Esophagus mucosa (tissue), 1 donor: ENCODE data around the gene DTNB. TPM values are rescaled to one million over a fixed set of nuclear protein-coding genes. Genes with fewer than 3 reads are reported as not detected.

ENCODE experiments used
- ATAC-seq: fragments of 200-7000 bp; cut with Tn5 transposase; one replicate; pipeline ENCODE4 v1.9.1; 2020
- total RNA-seq: library from RNA; stranded (reverse); gene quantifications from one replicate; pipeline ENCODE4 v1.2.4, GENCODE V29; 2023
- donor health status: DM: yes; HTN: yes; CAD: no.

The DTNB gene
- total RNA-seq, 1 donor from 2014 or later, result 14.6 TPM

GRCh38 chr2:25362434-25363145 lies 310.8 kb downstream of the DTNB start:
- peak; percentile 30 for ATAC-seq

- ATAC-seq, result peak; percentile 96
Measured at GRCh38 chr2:25362049-25362433, 311.3 kb downstream of the DTNB start.

GRCh38 chr2:25361261-25362048 lies 311.9 kb downstream of the DTNB start:
- ATAC-seq, result no peak

GRCh38 chr2:25358836-25359235 lies 314.5 kb downstream of the DTNB start:
- ATAC-seq, result no peak

- ATAC-seq, result no peak
Measured at GRCh38 chr2:25358249-25358815, 315.0 kb downstream of the DTNB start.

GRCh38 chr2:25356088-25356487 lies 317.3 kb downstream of the DTNB start:
- ATAC-seq, result no peak

- no peak for ATAC-seq
Measured at GRCh38 chr2:25355270-25355669, 318.1 kb downstream of the DTNB start.

- no peak for ATAC-seq
Measured at GRCh38 chr2:25354116-25354515, 319.3 kb downstream of the DTNB start.

GRCh38 chr2:25349397-25349796 lies 324.0 kb downstream of the DTNB start:
- ATAC-seq, result no peak

GRCh38 chr2:25347846-25348245 lies 325.5 kb downstream of the DTNB start:
- no peak for ATAC-seq

DNA sequence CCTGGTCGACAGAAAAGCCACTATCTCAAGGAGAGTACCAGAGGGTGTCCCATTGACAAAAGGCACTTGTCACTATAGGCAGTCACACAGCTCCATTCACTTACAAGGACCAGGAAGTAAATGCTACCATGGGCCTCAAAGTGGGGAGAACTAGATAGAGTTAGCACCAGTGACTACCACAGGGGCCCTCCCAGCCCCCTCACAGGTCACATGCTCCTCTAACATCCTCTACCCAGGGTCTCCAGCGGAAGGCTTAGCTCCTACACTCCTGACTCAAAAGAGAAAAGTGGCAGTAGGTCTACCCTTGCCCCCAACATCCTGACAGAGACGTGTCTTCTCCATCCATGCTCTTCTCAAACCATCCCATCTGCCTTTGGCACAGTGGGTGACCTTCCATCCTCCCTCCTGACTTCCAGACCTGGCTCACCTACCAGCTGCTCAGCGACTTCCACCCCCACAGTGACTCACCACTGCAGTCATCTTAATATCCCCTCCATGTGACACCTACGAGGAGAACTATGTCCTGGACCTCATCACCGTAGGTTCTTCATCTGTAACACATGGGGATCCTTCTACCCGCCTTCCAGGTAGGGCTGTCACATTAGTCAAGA lies 326.1 kb downstream of the DTNB start:
- no peak for ATAC-seq

DNA sequence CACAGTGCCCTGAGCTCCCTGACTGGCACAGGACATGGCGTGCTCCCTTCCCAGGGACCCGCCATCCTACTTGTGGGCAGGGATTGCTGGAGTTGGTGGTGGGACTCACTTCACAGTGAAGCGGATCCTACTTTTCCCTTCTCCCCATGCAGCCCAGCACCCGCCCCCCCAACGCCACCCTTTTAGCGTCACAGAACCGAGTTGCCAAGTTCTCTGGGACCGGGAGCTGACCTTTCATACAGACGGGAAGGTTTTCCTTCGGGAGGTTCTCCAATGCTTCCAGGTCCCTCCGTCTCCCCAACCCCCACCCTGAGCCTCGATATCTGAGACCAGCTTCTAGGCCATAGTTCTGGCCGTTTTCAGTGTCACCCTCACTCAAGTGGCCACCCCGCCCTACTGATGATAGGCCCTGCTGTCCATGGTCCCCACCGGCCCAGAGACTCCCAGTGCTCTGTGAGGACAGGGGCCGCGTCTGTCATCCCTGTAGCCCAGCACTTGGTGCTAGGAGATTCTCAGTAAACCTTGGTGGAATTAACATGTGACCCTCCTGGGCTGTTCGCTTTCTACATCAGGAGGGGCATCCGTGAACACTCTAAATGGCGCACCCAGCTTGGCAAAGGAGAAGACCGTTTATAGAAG lies 330.1 kb downstream of the DTNB start:
- no peak for ATAC-seq

DNA sequence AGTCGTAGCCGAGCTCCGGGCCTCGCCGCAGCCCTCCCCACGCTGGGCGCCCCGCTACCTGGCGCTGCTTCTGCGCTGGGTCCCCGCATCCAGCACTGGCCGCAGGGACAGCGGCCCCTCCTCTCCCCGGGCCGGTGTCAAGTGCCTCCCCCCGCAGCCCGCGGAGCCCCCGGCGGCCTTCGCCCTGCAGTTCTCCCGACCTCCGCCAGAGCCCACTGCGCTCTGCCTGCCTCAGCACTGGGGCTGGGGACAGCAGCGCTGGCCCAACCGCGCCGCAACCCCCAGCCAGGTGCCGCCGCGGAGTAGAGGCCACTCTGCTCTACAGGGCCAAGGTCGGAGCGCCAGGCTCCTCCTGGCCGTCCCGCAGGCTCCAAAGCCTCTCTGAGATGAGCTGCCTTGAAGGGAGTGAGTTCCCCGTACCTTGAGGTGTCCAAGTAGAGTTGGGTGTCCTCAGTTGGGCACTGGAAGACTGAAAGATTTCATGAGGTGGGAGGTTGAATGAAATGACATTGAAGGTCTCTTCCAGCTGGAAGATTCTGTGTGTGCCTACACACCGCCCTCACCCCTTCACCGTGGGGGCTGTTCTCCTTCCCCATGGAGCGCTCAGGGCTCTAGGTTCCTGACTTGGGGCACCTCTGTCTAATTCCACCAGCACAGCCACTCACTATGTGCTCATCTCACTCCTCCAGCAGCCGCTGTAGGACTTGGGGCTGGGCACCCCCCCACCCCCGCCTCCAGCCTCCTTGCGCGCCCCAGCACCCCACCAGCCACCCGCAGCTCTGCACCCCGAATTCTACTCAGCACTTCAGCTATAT lies 330.8 kb downstream of the DTNB start:
- peak; percentile 81 for ATAC-seq

DNA sequence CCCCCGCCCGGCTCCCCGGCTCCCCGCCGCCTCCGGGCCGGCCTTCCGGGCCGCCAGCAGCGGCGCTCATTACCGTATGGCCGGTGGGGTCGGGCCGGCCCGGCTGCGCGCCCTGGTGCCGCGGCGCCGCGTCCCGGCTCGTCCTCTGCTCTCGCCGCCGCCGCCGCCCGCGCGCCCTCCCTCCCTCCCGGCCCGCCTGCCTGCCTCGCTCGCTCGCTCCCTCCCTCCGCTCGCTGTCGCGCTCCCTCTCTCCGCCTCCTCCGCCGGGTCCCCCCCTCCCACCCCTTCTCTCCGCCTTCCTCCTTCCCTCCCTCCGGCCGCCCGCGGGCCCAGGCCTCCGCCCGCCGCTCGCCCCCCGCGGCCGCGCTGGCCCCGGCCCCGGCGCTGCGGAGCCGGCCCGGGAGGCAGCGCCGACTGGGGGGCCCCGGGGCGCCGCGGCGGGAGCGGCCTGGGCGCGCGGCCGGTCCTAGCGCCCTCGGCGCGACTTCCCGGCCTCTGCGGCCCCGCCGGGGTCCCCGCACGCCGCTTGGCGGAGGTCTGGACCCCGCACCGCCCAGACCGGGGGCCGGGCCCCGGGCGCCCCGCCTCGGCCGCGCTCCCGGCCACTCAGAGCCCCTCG lies 331.5 kb downstream of the DTNB start, which contains the start of gene DNMT3A:
TSS of gene DNMT3A (minus strand) at position 173 of the 619 bp plus-strand sequence. CDS start 27,941 bp downstream, outside the sequence.
- ATAC-seq, result peak; percentile 12

DNA sequence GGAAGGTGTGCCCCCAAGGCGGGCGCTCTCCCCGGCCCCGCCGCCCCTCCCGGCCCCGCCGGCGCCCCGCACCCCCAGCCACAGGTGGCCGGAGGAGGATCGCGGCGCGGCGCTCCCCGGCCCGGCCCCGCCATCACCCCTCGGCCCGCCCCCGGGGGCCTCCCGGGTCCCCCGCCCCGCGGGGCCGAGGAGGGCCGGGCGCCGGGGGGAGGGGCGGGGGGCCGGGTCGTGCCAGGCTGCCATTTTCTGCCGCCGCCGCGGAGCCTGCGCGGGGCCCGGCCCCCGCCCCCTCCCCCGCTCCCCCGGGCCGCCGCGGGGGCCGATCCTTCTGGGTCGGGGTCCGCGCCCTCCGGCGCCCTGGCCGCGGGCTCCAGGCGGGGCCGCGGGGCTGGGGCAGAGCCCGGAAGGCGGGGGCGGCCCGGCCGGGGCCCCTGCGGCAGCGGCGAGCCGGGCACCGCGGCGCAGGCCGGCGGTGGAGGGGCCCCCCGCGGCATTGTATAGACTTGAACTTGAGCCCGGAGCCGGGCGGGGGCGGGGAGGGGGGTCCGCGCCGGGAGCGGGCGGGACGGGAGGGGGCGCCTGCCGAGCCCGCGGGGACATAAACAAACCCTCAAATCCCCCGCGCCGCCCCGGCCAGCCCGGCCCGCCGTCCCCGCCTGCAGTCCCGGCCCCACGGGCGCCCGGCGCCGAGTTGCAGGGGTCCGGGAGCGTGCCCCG lies 332.2 kb downstream of the DTNB start:
- no peak for ATAC-seq

- peak; percentile 3 for ATAC-seq
Measured at GRCh38 chr2:25340181-25340921, 333.0 kb downstream of the DTNB start.

DNA sequence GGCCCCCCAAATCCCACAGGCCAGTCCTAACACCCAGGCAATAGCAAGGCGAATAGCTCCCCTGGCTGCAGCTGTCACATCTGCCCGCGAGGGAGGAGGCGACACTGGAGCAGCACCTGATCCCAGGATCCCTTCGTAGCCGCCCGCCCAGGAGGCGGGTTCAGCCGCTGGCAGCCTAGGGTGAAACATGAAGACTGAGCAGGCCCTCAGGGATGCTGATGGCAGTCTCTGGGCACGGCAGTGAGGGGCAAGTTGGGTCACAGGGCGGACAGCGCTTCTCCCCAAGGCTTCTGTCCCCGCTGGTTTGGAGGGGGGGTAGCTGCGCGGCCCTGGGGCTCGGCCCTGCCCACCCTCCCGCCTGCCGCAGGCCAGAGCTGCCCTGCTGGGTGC lies 333.6 kb downstream of the DTNB start:
- peak; percentile 13 for ATAC-seq

DNA sequence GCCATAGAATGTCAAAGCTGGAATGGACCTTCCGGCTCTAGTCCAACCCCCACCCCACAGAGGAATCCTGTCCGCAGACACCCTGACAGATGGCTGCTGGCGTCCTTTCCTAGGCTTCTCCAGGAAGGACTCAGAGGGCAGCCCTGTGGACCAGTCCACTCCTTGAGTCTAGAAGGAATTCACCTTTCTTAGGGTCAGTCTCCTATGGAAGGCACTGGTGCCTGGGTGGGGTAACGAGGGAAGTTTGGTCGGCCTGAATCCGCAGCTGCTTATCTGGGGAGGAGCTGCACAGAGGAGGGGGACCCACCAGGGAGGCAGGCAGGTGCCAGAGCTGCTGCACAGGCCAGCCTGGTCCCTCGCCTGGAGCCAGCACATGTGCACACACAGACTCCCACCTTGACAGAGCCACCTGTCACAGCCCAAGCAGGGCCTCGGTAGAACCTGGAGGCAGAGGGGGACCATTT lies 334.1 kb downstream of the DTNB start:
- no peak for ATAC-seq

DNA sequence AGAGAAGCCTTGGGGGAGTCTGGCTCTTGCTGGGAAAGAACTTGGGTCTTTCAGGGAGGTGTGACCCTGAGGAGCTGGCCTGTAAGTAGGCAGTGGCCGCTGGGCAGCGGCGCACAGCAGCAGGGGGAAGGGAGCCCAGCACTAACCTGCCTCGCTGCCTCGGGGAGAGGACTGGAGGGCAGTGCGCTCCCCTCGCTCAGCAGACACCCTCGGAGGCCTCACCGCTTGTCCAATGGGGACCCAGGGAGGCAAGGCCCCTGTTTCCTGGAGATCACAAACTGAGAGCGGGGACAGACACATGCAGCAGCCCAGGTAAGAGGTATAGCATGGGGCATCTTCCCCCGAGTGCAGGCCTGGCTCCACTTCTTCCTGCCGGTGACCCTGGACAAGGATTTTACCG lies 335.0 kb downstream of the DTNB start:
- no peak for ATAC-seq

GRCh38 chr2:25337891-25338290 lies 335.5 kb downstream of the DTNB start:
- ATAC-seq, result no peak
